Fibroblast of skin of left biceps (primary cell): ENCODE results near the gene MALRD1.
"Not testable (repeated sequence)": the region's sequence is repeated elsewhere in the genome, so short reads cannot be mapped to it uniquely, and the experiment has no call there.

Experiments used
- DNase-seq, 2 experiments: peaks; one replicate each; pipeline ENCODE4 v3.0.0-alpha.2; 2013; ENCODE audit warnings: low read depth in 2 of 2

MALRD1 gene

DNA sequence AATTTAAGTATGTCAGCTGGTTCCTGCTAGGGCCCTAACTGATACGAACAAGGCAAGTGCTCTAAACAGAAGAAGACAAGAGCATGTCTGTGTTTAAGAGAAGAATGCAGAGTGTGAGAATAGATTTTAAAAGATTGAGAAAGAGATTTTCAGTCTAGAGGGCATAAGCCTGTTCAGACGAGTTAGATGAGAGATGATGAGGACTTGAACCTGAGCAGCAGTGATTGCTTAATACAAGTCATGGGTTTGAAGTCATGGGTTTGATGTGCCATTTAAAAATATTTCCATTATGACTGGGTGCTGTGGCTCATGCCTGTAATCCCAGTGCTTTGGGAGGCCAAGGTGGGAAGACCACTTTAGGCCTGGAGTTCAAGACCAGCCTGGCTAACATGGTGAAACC is 658.8 kb downstream of the MALRD1 start:
- DNase-seq: no peak

DNA sequence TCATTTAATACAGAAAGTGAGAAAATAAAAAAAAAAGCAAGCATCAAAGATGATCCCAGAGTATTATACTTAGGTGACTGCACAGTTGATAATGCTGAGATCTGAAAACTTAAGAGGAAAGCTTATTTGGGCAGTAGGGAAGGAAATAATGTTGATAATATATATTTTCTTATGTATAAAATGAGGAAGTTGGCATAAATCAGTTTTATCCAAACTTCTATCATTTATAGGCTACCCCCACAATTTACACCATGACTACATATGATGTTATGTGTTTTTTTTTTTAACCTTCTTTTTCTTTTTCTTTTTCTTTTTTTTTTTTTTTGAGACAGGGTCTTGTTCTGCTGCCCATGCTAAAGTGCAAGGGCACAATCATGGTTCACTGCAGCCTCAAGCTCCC is 659.4 kb downstream of the MALRD1 start:
- no peak for DNase-seq

DNA sequence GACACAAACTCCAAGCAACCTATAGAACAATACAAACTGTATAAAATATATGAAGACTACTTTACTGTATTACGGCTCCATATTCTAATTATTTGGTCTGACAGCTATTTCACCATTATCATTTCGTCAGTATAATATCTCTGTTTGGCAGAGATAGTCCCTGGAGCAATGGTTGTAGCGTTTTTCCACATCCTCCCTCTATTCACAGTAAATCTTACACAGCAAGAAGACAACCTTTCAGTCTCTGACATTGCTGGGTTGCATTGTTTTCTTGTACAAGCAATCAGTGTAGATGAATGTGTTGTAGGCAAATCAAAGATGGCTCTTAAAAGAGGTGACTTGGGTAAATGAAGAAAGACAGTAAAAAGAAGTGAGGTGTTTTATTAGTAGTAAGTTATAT is 662.0 kb downstream of the MALRD1 start:
- DNase-seq: no peak

DNA sequence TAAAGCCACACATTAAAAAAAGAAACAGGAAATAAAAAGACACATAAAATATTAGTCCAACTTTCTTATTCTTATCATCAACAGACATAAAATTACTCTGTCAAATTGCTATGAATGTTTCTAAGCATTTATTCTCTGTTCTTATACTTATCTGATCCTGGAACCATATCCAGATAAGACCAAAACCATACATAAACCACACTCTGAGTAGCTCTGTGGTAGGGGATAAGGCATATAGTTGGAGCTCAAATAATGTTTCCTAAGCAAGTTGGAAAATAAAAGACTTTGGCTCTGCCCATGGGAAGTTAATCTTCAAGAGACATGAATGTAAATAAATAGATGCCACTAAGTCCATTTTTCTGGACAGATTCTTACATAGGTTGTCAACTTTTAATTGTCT is 664.6 kb downstream of the MALRD1 start:
- DNase-seq: no peak

DNA sequence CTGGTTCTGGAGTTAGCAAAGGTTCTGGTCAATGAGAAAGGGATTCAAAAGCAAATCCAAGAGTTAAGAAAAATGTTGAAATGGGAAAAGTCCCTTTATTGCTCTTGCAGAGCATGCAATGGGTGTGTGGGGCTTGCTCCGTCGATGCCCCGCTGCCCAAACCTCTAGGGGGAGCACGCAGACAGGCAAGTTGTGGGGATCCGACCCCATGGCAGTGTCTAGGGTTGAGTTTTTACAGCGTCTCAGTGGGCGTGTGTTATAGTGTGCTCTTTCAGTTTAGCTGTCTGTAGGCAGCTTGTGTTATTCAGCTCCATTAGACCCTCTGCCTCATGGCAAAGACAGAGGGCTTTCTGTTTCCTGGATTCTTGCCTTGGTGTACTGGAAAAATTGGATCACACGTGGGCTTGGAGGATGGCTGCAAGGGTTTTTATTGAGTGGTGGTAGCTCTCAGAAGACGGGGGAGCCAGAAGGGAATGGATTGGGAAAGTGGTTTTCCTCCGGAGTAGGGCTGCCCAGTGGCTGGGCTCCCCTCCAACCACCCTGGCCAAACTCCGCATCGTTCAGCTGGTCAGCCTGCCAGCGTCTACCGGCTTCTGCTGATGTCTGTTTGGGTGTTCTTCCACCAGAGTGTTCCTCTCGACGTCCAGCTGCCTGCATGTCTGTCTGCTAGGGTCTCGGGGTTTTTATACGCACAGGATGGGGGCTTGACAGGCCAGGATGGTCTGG is 665.4 kb downstream of the MALRD1 start:
- no peak for DNase-seq

DNA sequence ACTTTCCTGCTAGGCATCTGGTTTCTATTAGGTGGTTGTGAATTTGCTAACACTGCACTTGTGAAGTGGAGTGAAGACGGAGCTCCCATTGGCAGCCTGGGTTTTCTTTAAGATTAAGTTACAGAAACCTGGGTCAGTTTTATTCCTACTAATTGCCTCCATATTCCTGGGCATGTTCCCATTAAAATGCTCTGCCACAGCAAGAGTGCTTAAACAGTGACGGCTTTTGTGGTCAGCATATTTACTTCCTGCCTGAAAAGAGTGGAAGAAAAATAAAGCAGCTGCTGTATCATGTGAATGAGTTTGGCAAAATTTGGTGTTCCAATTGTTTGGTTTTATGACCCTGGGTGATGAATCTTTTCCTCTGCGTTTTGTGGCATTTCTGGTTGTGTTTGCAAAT is 670.7 kb downstream of the MALRD1 start:
- DNase-seq: peak; percentile 75 to 82

DNA sequence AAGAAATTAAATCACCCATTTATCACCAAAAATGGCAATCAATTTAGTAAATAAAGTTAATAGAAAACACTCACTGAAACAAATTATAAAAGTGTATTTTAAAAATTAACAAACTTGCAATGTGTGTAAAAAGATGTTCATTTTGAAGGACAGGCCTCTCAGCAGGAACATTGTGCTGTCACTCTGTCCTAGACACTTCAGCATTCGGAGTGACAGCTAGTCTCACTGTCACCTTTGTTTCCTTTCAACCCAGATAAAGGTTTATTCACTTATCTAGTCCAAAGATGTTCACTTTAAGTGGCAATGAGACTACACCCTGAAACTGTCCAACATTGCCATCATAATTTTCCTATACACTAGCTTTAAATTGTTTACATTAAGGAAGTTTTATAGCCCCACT is 675.7 kb downstream of the MALRD1 start:
- no peak for DNase-seq

DNA sequence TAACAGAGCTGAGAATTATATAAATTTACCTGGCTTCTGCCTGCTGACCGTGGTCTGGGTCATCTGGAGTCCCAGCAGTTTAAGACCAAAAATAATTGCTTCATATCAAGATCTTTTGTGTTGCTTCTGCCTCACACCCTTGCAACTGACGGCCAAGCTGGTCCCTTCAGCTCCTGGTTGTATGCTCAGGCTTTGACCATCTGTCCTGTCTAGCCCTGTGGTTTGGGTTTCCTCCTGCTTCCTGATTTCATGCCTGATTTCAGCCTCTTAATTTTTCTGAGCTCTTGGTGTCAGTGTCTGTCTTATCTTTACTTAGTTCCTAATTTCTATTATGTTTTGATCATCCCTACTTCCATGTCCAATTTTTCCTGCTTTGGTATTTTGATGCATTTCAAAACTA is 679.8 kb downstream of the MALRD1 start:
- no peak for DNase-seq

DNA sequence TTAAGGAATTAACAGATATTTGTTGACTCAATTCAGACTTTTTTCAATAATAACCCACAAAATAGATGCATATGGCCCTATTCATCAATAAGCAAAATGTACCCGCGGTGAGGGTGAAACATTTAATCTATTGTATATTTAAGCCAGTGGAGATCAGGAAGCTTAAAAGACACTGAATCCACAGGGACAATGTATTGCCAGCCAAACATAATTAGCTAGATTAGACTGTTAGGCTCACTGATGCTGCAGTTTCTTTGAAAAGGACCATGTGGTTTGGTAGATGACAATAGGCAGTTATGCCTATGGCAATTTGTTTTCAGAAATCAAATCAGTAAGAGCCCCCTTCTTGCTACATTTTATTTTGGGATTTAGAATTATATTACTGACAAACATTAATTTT is 680.4 kb downstream of the MALRD1 start:
- no peak for DNase-seq

DNA sequence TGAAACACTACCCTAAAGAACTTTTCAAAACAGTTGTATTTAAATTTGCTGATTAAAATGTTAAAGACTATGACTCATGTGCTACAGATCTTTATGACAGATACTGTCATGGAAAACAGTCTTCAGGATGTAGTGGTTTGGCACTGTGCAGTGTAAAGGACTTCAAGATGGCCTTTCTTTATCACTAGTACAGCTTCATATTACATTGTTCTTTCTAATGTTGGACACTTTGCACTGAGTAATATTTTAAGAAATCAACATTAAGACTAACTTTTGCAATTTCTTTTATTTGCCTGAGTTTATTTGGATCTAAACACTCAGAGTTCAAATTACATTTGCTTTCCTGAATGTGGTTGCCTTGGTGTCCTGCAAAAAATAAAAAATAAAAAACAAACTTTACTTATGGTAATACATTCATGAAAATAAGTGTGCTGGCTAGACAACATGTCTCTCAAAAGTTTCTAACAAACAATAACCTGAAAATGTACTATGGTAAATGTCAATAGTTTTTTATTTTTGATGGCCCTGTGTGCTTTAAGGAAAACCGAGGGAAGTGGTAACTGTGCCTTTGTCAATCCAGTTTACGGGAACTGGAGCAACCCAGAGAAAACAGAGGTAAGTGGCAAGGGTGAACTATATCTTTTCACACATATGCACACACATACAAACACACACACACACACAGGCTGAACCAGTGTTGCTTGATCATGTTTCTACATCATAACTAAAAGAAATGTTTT is 681.7 kb downstream of the MALRD1 start:
- peak; percentile 18 to 20 for DNase-seq

DNA sequence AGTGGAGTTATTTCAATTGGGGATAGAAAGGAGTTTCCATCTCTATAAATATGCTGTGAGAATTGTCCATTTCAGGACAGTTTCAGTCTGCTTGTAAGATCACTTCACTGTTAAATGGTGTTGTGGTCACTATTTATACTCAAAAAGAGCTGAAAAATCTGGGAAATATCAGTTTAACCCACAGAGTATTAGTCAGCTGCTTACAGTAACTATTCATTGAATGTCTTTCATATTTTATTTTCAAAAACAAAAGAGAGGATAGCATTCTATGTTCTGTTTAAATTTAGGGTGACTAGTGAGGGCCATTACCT is 682.3 kb downstream of the MALRD1 start:
- no peak for DNase-seq

DNA sequence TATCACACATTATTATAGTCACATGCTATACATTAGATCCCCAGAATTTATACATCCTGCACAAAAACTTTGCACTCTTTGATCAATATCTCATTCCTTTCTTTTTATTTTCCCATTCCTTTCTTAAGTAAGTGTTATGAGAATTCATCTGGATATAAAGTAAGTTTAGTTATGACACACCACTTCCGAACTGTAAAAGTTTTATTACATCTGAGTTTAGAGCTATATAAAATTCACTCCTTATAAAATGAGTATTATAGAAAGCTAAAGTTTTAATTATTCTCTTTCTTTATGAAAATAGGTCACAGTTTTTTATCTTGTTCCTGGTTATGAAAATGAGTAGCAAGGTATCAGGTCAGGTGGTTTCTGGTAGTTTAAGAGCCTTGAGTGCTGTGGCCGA is 683.0 kb downstream of the MALRD1 start:
- DNase-seq: no peak

DNA sequence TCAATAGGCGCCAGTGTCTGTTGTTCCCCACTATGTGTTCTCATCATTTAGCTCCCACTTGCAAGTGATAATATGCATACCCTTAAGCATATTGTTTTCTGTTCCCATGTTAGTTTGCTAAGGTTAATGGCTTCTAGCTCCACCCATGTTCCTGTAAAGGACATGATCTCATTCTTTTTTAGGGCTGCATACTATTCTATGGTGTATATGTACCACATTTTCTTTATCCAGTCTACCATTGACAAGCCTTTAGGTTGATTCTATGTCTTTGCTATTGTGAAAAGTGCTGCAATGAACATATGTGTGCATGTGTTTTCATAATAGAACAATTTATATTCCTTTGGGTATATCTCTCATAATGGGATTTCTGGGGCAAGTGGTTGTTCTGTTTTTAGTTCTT is 689.8 kb downstream of the MALRD1 start:
- DNase-seq: no peak

DNA sequence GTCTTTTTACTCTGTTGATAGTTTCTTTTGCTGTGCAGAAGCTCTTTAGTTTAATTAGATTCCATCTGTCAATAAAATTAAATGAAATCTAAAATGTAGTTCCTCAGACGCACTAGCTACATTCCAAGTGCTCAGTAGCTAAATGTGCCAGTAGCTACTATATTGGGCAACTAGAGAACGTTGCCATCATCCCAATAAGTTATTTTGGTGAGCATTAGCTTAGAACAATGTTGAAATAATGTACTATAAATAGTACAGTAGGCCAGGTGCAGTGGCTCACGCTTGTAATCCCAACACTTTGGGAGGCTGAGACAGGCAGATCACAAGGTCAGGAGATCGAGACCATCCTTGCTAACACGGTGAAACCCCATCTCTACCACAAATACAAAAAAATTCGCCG is 690.6 kb downstream of the MALRD1 start:
- DNase-seq: not testable (repeated sequence)

DNA sequence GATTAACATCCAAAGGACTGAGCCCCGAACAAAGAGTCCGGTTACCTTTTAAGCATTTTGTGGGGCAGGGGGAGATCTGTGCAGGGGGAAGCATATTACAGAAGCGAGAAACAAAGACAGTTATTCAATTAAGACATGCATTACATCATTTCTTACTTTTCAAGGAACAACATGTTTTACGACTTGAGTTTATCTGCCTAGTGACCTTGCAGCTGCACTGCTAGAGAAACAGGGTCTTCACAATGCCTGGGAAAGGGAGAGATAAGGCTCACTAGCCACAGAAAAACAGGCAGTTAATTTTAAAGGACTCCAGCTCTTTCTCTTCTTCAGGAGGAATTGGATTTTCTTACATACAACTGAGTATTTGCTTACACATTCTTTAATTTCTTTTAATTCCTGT is 693.5 kb downstream of the MALRD1 start:
- not testable (repeated sequence) for DNase-seq

DNA sequence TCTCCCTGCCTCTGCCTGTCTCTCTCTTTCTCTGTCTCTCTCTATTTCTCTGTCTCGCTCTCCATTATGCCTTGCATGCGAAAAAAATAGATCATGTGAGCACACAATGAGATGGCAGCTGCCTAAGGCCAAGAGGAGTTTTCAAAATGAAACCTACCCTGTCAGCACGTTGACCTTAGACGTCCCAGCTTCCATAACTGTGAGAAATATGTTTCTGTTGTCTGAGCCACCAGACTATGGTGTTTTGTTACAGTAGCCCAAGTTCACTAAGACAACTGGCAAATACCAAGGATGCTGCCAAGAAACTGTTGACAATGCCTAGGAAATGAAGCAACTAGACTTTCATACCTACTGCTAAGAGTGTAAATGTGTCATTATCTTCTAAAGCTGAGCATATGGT is 697.1 kb downstream of the MALRD1 start:
- no peak for DNase-seq

DNA sequence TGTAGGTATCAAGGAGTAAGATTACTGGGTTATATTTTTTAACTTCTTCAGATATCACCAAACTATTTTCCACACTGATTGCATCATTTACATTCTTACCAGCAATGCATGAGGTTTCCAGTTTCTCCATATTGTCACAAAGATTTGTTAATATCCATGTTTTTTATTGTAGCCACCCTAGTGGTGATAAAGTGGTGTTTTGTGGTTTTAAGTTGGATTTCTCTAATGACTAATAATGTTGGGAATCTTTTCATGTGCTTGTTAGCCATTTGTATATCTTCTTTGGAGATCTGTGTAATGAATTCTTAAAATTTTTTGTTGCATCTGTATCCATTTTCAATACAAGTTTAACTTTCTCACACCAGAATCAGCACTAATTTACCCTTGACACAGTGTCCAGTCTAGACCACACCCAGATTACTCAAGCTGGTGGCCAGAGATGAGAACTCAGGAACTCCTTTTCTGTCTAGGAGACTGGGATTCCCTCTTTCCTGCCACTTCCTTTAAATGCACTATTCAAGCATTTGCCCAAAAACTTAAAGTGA is 700.7 kb downstream of the MALRD1 start:
- peak; percentile 27 to 40 for DNase-seq

DNA sequence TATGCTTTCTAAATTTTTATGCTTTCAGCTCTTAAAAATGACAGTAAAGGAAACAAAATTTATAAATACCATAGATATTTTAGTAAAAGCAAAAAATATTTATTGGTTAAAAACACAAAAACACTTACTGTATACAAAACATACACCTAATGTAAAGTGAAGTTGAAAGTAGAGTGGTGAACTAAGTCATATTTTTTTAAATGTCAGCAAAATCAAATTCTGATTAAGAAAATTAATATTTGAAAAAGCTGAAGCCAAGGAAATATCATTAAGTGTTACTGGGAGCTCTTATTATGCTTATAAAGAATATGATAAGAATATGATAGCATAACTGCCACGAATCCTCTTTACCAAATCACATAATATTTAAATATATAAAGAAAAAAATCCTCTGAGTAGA is 702.4 kb downstream of the MALRD1 start:
- no peak for DNase-seq

DNA sequence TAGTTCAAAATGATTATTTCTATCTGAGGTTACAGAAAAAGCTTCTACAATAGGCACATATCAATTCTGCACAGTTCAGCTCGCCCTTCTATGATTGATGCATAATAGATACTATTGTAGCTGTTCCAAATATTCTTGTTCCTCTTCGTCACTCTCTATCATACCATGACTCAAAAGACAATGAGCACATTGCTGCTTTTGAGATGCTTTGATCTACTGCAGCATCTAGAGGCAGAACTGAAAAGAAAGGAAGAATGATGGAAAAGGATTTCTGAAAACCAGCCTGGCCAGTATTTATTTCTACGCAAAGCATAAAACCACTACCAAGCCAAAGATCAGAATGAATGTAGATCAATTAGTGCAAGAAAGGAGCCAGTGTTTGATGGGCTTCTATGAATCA is 708.3 kb downstream of the MALRD1 start:
- DNase-seq: no peak

DNA sequence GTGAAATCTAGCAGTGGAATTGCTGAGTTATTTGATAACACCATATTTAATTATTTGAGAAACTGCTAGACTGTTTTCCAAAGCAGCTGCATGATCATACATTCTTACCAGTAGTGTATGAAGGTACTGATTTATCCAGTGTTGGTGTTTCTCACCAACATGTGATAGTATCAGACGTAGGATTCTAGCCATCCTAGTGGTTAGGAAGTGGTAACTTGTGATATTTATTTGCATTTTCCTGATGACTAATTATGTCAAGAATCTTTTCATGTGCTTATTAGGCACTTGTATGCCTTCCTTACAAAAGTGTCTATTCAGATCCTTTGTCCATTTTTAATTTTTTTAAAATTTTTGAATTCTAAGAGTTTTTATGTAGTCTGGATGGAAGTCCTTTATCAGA is 713.4 kb downstream of the MALRD1 start:
- no peak for DNase-seq

DNA sequence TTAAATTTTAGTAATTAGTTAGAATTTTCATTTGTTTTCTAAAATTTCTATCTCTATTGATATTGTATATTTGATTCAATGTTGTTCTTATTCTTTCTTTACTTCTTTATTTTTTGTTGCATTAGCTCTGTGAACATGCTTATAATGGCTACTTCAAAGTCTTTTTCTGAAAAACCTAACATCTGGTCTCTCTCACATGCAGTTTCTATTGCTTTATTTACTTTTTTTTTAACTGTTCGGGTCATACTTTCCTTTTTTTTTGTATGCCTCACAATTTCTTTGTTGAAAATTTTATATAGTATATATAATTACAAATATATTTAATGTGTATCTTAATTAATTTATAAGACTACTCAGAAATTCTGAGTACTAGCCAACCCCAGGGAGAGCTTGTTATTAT is 715.5 kb downstream of the MALRD1 start:
- DNase-seq: no peak

DNA sequence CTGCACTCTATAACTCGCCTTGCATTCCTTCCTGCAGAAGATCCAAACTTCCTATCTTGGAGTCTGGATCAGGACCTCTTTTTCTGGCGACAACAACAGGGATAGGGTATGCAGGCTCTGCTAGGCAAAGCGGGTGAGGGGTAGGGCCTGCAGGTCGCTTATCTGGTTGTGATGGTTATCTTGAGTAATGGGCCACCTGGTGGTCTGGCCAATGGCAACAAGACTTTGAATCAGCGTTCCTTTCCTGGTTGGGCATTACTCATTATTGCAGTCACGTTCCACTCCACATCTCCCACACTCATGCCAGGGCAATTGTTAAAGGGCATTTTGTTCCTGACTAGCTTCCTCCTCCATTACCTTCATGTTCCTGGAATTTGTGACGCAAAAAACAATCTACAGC is 719.3 kb downstream of the MALRD1 start:
- DNase-seq: no peak

DNA sequence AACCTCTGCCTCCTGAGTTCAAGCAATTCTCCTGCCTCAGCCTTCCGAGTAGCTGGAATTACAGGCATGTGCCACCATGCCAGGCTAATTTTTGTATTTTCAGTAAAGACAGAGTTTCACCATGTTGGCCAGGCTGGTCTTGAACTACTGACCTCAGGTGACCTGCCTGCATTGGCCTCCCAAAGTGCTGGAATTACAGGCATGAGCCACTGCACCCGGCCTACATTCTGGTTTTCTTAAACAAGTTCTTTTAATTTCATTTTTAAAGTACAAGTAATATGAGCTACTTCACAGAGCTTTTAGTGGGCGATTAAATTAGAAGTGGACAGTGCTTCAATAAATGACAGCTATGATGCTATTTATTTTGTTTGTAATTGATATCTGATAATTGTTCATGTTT is 721.2 kb downstream of the MALRD1 start:
- DNase-seq: not testable (repeated sequence)

DNA sequence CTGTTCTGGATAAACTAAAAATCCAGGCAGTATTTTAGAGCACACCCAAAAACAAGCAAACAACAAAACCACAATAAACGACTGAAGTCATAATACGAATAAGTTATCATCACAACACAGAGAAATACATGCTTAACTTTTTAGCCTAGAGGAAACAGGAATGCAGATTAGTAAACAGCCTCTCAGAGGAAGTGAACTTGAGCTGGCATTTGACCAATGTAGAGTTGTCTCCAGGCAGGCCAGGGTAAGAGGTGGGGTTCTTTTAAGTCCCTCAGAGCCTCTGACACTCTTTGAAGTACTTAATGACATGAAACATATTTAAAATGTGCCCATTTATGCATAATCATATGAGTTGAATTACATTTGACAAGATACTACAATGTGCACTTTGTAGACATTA is 724.4 kb downstream of the MALRD1 start:
- no peak for DNase-seq
